ENCODE results near the gene PDZD4.

PDZD4 gene, protein sequence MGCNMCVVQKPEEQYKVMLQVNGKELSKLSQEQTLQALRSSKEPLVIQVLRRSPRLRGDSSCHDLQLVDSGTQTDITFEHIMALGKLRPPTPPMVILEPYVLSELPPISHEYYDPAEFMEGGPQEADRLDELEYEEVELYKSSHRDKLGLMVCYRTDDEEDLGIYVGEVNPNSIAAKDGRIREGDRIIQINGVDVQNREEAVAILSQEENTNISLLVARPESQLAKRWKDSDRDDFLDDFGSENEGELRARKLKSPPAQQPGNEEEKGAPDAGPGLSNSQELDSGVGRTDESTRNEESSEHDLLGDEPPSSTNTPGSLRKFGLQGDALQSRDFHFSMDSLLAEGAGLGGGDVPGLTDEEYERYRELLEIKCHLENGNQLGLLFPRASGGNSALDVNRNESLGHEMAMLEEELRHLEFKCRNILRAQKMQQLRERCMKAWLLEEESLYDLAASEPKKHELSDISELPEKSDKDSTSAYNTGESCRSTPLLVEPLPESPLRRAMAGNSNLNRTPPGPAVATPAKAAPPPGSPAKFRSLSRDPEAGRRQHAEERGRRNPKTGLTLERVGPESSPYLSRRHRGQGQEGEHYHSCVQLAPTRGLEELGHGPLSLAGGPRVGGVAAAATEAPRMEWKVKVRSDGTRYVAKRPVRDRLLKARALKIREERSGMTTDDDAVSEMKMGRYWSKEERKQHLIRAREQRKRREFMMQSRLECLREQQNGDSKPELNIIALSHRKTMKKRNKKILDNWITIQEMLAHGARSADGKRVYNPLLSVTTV

DNA sequence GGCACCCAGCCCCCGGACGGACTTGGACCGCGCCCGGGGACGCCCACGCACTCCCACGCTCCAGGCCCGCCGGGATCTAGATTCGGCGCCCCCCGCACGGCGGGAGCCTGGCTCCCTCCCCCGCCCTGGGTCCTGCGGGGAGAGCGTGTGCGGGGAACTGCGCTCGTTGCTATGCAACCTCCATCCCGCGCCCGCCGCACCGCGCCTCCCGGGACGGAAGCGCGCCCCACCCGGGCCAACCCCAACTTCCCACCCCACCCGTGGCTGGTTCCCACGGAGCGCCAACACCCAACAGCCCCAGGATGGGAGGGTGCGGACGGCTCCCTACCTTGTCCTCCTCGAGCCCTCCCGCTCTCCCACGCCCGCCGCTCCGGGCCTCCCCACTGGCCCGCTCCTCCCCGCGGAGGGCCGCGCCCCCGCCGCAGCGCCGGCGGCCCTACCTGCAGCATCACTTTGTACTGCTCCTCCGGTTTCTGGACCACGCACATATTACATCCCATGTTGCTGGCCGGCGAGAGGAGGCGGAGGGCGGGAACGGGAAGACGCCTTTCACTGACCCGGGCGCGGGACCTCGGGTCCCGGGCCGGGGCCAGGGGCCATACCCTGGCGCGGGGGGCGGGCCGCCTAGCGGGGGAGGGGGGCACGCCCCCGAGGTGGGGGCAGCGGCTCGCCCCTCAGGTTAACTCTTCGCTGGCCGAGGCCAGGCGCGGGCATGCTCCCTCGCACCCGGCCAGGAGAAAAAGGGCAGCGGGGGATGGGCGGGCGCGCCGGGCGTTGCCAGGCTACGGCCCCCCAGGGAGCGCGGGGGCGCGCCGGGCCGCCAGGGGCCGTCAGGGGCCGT, at the start of gene PDZD4:
Gene PDZD4, minus strand, starts transcription at position 746 of the 841 bp plus-strand sequence. Its CDS starts 246 bp downstream, at position 500.
- DNase-seq (ENCODE audit: low read depth): no peak

DNA sequence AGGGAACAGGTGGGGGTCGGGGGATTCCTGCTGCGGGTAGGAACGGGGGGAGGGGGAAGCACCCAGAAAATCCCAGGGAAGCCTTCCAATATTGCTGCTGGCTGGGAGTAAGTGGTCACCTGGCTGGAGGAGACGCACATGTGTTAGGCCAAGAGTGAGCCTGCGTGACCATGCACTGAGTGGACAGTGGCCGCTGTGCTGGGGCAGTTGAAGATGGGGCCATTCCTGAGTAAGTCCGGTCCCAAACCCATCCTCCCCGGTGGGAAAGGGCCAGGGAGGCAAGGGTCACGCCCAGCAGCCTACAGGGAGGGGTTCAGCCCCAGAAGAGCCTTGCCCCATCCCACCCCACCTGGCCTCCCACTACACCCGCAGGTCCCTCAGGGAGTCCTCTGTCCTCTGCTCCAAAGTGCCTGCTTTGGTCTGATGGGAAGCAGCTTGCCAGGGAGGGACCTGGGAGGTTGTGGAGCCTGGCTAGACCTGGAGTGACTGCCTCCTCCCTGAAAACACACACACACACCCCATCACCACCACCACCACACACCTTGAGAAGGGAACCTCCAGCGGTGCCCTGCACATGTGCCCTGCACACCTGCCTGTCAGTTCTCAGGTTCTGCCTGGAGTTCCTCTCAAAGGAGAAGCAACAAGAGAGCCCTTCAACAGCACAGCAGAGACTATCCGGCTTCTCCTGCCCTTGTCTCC, 49.5 kb upstream of the PDZD4 start:
- no peak for DNase-seq (ENCODE audit: low read depth)

DNA sequence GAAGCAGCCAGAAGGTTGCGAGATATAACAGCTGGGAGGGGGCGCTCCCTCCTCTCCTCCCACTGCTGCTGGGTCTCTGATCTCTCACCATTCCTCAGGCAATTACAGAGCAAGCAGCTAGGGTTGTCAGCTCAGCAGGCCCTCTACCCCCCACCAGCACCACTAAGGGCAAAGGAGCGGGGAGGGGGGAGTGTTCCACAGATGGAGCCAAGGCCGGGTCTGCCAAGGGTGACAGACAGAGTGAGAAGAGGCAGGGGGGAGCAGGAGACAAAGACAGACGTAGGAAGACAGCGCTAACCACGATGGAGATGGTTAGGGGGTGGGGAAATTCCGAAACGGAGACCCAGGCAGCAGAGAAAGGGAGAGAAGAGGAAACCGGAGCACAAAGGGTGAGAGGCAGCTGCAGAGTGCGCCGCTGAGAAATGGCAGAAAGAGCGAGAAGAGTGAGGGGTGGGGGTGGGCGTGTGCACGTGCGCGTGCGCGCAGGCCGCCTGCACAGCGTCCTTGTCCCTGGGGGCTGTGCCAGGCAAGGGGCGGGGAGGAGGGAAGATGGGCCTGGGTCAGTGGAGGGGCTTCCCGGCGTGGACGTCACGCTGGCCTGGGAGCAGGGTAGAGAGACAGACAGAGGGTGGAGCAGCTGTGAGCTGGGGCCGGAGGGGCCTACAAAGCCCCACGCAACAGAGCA, 48.8 kb upstream of the PDZD4 start:
- no peak for DNase-seq (ENCODE audit: low read depth)

DNA sequence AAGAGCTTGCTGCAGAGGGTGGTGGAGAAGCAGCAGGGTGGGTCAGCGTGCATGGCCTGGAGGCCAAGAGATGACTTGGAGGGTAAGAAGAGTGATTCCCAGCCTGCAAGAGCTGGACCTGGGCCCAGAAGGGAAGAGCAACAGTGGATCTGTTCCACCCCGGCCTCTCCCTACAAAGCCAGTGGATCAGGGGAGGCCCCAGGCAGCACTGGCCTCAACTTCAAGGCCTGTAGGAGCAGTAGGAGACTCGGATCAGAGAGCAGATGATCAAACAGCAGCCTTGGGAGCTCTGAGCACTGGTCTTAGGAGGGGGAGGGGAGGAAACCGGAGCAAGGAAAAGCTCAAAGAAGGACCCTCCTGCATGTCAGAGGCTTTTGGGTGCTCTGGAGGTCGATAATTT, 48.0 kb upstream of the PDZD4 start:
- no peak for DNase-seq (ENCODE audit: low read depth)

DNA sequence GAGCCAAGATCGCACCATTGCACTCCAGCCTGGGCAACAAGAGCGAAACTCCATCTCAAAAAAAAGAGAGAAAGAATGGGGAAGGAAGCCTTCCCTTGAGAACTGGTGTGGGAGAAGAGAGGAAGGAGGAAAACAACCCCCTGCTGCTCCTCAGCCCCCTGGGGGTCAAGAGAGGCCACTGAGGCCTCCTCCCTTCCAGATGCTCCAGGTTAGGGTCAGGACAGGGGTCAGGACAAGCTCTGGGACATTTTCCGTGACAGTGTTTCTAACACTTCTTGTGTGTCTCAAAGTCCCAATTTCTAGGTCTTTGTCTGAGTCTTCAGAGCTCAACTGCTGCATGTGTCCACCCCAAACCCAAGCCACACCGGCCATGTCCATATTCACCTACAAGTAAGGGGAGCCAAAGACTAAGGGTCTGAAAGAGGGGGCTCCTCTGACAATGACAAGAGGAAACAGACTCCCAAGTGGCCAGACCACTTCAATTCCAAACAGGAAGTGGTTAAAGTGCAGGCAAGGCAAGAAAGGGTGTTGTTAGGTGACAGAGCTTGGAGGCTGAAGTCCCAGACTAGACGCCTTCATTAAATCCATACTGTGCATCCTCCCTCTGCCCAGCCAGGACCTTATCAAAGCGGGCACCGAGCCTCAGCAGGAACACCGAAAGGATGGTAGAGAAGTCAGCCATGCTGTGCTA, 47.4 kb upstream of the PDZD4 start:
- DNase-seq (ENCODE audit: low read depth): no peak

DNA sequence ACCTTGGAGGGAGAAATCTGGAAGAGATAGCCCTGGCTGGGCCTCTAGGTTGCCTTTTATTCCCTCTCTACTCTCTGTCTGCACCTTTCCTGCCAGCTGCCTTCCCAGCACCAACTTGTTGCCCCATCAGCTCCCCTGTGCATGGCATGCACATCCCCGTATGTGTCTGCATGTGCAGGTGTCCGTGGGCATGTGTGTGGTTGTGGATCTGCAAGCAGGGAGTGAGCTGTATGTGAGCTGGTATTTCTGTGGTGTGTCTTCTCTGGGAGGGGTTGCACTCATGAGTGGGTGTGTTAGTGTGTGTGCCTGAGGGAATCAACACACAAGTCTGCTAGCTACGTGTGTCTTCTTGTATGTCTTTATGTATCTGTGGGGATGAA, 45.8 kb upstream of the PDZD4 start:
- no peak for DNase-seq (ENCODE audit: low read depth)

DNA sequence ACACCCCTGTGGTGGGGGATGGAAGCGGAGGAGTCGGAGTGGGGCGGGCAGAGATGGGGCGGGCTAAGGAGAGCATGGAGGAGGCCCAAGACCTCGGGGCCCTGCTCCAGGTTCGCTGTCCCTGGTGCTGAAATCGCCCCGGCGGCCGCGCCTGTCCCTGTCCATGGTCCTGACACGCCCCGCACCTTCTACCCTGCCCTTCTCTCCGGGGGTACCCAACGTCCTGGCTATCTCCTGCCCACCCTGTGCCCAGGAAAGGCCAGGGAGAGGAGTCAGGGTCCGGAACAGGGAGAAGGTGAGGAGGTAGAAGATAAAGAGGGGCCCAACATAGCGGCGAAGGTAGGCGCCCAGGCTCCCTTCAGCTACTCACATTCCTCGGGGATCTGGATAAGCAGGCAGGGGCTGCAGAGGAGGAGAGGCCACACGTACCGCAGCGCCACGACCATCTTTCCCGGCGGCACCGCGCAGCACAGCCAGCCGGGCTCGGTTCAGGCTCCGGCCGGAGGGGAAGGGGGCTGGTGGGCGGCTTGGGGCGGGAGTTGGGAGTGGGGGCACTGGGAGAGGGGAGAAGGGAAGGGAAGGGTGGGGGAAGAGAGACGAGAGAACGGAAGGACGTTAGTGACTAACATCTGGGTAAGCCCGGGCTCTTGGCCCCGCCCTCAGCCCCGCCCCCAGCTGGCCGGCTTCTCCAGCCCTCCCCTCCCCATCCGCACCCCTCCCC, 45.2 kb upstream of the PDZD4 start:
- peak; percentile 57 for DNase-seq (ENCODE audit: low read depth)

DNA sequence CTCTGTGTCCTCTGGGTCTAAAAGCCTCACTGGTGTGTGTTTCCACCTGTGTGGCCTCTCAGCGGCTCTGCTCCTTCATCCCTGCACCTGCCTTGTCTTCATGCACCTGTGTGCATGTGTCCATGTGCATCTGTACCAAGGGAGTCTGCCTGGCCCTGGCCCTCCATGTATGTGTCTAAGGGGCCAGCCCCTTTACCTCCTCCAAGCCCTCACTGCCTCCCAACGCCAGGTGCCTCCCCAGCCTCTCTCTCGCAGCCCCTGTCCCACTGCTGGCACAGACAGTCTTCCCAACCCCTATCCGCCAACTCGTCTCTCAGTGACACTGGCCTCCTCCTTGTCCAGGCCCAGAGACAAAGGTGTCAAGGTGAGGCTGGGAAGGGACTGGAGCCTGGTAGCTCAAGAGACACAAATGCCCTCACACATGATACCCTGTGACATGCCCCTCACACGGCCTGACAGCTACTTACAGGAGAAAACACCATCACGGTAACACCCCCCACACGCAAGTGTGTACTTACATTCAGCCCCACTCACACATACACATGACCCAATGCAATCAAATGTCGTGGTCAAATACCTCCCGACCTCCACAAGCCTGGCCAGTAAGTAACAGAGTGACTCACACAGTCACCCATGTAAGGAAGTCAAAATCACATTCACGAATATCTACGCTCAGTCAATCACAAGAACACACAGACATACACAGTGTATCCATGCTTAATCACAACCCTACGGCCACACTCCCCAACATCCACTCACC, 44.2 kb upstream of the PDZD4 start:
- no peak for DNase-seq (ENCODE audit: low read depth)

DNA sequence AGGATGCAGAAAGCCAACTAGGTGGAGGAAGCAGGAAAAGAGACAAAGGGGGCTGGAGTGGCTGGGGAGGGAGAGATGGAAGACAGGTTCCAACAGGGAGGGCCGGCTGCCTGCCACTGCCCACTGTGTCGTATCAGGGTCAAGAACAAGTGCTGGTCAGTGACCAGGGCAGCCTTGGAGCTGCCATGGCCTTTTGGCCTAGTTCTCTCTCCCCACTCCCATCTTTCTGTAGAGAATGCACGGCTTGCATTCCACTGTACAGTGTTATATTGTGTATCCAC, 43.7 kb upstream of the PDZD4 start:
- DNase-seq (ENCODE audit: low read depth): no peak

DNA sequence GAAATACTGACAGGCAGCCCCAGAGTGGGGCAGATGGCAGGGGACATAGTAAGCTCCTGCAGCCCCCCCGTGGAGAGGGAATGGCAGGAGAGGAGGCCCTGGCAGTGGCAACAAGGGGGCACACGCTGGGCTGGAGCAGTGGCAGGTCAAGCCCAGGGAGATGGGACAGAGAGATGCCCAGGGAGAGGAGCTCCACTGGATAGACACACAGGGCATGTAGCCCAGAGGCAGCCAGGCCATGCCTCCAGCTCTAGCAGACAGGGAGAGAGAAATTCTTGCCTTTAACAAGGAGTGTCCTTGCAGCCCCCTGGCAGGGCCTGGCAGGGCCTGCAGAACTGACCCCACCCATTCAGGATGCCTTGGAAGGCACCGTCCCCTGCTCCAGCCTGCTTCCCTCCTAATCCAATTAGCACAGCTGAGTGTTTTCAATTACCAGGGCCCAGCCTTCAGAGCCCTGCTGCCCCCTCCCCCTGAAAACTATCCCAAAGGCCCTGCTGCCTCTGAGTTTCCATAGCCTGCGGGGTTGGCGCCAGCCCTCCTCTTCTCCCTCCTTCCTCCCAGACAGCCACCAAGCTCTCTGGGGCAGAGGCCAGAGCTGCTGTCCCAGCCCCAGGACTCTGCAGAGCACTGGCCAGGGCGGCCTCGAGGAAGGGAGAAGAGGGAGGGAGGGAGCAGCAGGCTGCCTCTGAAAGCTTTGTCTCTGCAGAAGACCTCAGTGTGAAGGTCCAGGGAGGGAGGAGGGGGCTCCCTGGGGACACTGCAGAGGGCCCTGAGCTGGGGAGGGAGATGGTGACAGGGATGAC, 43.1 kb upstream of the PDZD4 start:
- no peak for DNase-seq (ENCODE audit: low read depth)

DNA sequence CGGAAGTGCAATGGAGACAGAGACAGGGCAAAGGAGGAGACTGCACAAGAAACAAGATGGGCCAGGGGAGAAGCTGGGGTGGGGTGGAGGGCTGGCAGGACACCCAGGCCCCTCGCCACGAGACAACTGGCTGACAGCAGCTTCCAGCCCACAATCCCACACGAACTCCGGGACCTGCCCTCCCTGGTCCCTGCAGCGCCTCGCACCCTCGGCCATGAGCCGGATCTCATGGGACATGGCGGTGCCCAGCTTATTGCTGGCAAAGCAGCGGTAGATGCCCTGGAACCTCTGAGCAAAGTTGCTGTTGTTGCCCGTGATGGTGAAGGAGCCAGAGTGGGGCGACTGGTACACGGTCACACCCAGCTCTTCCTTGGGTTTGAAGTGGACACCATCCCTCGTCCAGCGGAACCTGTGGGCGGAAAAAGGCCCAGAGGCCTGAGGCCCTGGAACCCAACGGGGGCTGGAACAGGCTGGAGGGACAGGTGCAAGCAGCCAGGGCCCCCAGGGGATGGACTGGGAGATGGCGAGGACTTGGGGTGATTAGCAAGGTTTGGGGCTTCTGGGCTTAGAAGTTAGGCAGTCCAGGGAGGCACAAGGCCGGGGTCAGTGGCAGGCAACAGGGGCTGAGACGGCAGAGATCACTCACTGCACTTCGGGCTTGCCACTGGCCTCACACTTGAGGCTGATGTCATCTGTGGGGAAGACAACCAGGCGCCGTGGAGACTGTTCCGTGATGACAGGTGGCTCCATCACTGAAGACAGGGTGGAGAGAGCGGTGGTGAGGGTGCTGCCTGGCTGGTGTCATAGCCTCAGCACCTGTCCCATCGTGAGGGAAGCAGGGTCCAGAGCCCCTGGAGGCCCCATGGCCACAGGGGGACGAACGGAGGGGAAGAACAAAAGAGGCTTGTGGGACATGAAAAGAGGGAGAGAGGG, 41.9 kb upstream of the PDZD4 start:
- DNase-seq (ENCODE audit: low read depth): no peak

DNA sequence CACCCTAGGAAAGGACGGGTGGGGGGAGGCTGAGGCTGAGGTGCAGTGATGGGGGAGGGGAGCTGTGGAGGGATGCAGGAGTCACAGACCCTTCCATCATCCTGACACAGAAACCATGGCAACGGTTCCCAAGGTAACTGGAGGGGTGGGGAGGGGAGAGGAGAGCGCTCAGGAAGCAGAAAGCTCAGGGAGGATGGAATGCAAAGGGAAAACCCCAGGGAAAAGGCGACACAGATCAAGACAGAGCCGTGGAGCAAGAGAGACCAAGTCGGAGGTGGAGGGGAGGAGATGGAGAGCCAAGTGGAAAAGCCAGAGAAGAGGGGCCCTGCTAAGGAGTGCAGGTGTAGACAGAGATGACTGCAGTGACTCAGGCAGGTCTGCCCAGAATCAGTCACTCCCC, 41.1 kb upstream of the PDZD4 start:
- DNase-seq (ENCODE audit: low read depth): no peak

DNA sequence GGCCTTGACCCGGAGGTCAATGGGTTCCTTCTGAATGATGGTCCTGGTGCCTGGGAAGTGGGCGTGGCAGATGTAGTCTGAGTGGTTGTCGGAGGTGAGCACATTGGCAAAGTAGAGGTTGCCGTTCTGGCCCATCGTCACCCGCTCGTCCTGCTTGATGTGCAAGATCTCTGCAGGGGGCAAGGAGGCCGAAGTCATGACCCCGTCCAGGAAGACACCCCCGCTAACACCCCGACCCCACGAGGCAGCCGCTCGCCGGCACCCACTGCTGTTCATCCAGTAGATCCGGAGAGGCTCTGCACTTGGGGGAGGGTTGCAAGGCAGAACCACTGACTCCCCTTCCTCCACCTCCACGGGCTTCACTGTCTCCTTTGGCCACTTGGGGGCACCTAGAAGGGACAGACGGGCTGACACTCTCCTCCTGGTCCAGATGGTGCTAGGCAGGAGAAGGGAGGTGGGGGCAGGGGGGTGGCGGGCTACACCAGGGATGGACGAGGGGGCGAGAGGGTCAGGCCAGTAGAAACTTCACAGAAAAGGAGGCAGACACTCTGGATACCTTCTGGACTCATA, 40.5 kb upstream of the PDZD4 start:
- DNase-seq (ENCODE audit: low read depth): no peak

DNA sequence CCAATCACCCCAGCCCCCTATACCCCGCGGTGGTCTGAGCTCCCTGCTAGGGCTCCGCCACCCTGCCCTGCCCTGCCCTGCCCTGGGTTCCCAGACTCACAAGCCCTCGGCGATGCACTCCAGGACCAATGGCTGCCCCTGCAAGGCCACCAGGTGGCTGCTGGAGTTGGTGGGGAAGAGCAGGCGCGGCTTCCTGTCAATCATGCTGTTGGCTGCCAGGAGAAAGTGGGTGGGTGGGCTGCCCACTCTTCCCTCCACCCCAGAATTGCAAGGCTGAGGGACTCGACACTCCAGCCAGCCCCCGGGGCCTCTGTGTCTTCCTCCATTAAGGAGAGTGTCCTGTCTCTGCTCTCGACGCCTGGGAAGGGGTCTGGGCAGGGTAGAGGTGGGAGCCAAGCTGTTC, 39.9 kb upstream of the PDZD4 start:
- no peak for DNase-seq (ENCODE audit: low read depth)

DNA sequence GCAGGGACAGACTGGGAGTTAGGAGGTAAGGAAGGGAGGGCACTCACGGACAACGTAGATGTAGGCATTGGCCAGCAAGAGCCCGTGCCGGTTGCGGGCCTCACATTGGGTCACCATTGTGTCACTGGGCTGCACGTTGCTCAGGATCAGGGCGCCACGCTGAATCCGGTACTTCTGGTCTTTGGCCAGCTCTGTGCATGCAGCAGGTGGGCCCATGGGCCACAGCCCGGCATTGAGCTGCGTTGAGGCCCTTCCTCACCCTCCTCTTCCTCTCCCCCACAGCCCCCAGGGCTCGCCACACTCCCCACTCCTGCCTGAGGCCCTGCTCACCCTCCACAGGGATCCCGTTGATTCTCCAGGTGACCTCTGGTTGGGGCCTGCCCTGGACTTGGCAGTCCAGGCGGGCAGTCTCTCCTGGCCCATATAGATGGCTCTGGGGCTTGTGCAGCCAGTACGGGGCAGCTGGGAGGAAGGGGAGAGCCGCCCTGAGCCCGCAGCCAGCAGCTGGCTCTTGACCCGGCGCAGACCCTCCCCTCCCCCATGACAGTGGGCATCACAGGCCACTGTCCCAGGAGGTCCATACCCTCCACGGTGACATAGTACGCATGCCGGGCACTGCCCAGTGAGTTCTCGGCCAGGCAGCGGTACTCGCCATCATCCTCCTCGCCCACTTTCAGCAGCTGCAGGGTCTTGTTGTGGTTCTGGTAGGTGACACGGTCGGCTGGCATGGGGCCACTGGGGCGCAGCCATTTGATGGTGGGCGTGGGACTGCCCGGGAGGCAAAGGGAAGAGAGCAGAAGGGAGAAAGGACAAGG, 39.3 kb upstream of the PDZD4 start:
- no peak for DNase-seq (ENCODE audit: low read depth)

Data from activated T-cell treated with anti-CD3 and anti-CD28 coated beads for 1 hour (primary cell).